HCT116 (cell line): Measurements from ENCODE around the gene KRTAP5-2.
A peak's percentile ranks its signal among the peaks of the same experiment; 100 is the strongest.

Experiments
- CTCF ChIP-seq, 3 experiments: fragments of 200-600 bp in 1 of 3; sonication (generic) in 1 of 3; IDR thresholded peaks in 2 of 3; conservative IDR thresholded peaks in 1 of 3; 2 replicates each; pipeline ENCODE4 v1.5.1; 2012 to 2017; ENCODE audit warnings: low read depth in 2 of 3, low read length in 2 of 3, antibody characterized with exemption in 1 of 3, borderline replicate concordance in 1 of 3, control low read depth in 1 of 3, mild to moderate bottlenecking in 1 of 3, mixed read lengths in 1 of 3, mixed run types in 1 of 3, moderate library complexity in 1 of 3; ENCODE audit not compliant: insufficient read depth in 1 of 3
- POLR2A ChIP-seq: IDR thresholded peaks from 2 replicates; pipeline ENCODE4 v1.7.0; 2011; ENCODE audit warnings: borderline replicate concordance; ENCODE audit not compliant: insufficient read depth, insufficient read length; ENCODE audit errors: extremely low read depth
- RAD21 ChIP-seq: IDR thresholded peaks from 2 replicates; pipeline ENCODE4 v1.6.1; 2012; ENCODE audit warnings: low read depth, mild to moderate bottlenecking
- TCF7L2 ChIP-seq: IDR thresholded peaks from 2 replicates; pipeline ENCODE4 v1.7.0; 2011; ENCODE audit warnings: borderline replicate concordance, inconsistent platforms; ENCODE audit not compliant: insufficient read depth, insufficient read length; ENCODE audit errors: extremely low read depth

GRCh38 chr11:1549338-1550330, 48.5 kb downstream of the KRTAP5-2 start:
- no peak for TF ChIP-seq RAD21
- TF ChIP-seq CTCF (IDR thresholded peaks at IDR 0.05 in 2 of 3, conservative IDR thresholded peaks at IDR 0.05 in 1 of 3; ENCODE audit: borderline replicate concordance in 1 of 3, insufficient read depth in 1 of 3, low read depth in 2 of 3, low read length in 2 of 3), result peak in 2 of 3 experiments; percentile 9 to 23; a peak in 1 of 6 replicates
- TF ChIP-seq POLR2A, result no peak
- TF ChIP-seq TCF7L2, result no peak
